KMS-11 (cell line): ENCODE data around the gene E2F2.

ENCODE experiments used
- H2AFZ ChIP-seq: fragments of 200-600 bp; sonication (generic); 2 replicates; pipeline ENCODE4 v1.6.1; 2016; ENCODE audit warnings: antibody characterized with exemption, mixed run types, low read depth
- H3K27ac ChIP-seq: fragments of 200-600 bp; sonication (generic); 2 replicates; pipeline ENCODE4 v1.6.1; 2016; ENCODE audit warnings: mild to moderate bottlenecking, mixed run types
- H3K27me3 ChIP-seq: fragments of 200-600 bp; sonication (generic); 2 replicates; pipeline ENCODE4 v1.6.1; 2017; ENCODE audit warnings: mild to moderate bottlenecking, low read depth, mixed run types, moderate library complexity; ENCODE audit not compliant: insufficient read depth
- H3K36me3 ChIP-seq: fragments of 200-600 bp; sonication (generic); 2 replicates; pipeline ENCODE4 v1.6.1; 2017; ENCODE audit warnings: mild to moderate bottlenecking, mixed run types; ENCODE audit not compliant: insufficient read depth
- H3K4me1 ChIP-seq: fragments of 200-600 bp; sonication (generic); 2 replicates; pipeline ENCODE4 v1.6.1; 2016; ENCODE audit warnings: mild to moderate bottlenecking, low read depth, mixed run types; ENCODE audit not compliant: poor library complexity, severe bottlenecking
- H3K4me2 ChIP-seq: fragments of 200-600 bp; sonication (generic); 2 replicates; pipeline ENCODE4 v1.7.0; 2016; ENCODE audit warnings: mild to moderate bottlenecking, mixed run types
- H3K4me3 ChIP-seq: fragments of 200-600 bp; sonication (generic); IDR thresholded peaks from 2 replicates; pipeline ENCODE4 v1.6.1; 2017; ENCODE audit warnings: low read depth, low read length, mixed read lengths; ENCODE audit not compliant: insufficient read depth
- H3K79me2 ChIP-seq: fragments of 200-600 bp; sonication (generic); 2 replicates; pipeline ENCODE4 v1.6.1; 2016; ENCODE audit warnings: low read depth, mixed run types; ENCODE audit not compliant: insufficient read depth
- H3K9ac ChIP-seq: fragments of 200-600 bp; sonication (generic); 2 replicates; pipeline ENCODE4 v1.6.1; 2016; ENCODE audit warnings: mild to moderate bottlenecking, mixed run types
- H4K20me1 ChIP-seq: fragments of 200-600 bp; sonication (generic); 2 replicates; pipeline ENCODE4 v1.6.1; 2016; ENCODE audit warnings: mild to moderate bottlenecking, mixed run types; ENCODE audit not compliant: insufficient read depth
- TF ChIP-seq, protein P1 (sequence below): fragments of 200-600 bp; sonication (generic); conservative IDR thresholded peaks from 2 replicates; pipeline ENCODE4 v1.6.1; 2017; ENCODE audit warnings: low read depth, mild to moderate bottlenecking, antibody characterized with exemption, low read length, moderate library complexity, mixed read lengths

Gene E2F2

GRCh38 chr1:23492132-23492720 lies 38.8 kb downstream of the E2F2 start:
- Histone ChIP-seq H3K27ac (no peak overlapping the region), H2AFZ (no peak overlapping the region), H3K27me3 (no peaks in the 10 kb centered on the region), H3K4me3 (no peak overlapping the region), H3K9ac (no peak overlapping the region), H3K79me2 (no peaks in the 10 kb centered on the region), H4K20me1 (no peaks in the 10 kb centered on the region), H3K4me1 (peaks cover 5% of the 10 kb centered on the region), H3K4me2 (no peak overlapping the region), H3K36me3 (no peaks in the 10 kb centered on the region)
- TF ChIP-seq, protein P1, sequence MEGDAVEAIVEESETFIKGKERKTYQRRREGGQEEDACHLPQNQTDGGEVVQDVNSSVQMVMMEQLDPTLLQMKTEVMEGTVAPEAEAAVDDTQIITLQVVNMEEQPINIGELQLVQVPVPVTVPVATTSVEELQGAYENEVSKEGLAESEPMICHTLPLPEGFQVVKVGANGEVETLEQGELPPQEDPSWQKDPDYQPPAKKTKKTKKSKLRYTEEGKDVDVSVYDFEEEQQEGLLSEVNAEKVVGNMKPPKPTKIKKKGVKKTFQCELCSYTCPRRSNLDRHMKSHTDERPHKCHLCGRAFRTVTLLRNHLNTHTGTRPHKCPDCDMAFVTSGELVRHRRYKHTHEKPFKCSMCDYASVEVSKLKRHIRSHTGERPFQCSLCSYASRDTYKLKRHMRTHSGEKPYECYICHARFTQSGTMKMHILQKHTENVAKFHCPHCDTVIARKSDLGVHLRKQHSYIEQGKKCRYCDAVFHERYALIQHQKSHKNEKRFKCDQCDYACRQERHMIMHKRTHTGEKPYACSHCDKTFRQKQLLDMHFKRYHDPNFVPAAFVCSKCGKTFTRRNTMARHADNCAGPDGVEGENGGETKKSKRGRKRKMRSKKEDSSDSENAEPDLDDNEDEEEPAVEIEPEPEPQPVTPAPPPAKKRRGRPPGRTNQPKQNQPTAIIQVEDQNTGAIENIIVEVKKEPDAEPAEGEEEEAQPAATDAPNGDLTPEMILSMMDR: no peak

- Histone ChIP-seq H3K4me3 (no peak overlapping the region), H4K20me1 (no peaks in the 10 kb centered on the region), H3K27ac (no peak overlapping the region), H2AFZ (no peak overlapping the region), H3K36me3 (no peaks in the 10 kb centered on the region), H3K79me2 (no peaks in the 10 kb centered on the region), H3K27me3 (peaks cover 7% of the 10 kb centered on the region), H3K4me2 (no peak overlapping the region), H3K9ac (no peak overlapping the region), H3K4me1 (peaks cover 2% of the 10 kb centered on the region)
- TF ChIP-seq, protein P1: no peak
These were observed 41.2 kb downstream of the E2F2 start for GRCh38 chr1:23489842-23490241.

DNA sequence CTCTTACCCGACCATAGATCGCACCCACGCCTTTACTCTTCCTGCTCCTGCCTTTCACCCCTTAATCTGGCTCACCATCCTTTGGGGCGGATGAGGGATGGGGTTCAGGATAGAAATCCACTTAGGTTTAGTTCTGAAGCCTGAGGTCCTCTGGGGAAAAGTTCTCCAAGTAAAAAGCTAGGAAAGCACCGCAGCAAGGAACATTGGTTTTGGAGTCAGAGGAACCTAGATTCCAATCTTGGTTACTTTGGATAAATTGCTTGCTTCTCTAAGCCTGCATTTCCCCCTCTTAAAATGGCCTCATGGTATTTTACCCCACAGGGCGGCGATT lies 46.1 kb downstream of the E2F2 start:
- H3K79me2 ChIP-seq: no peaks in the 10 kb centered on the region
- H3K9ac ChIP-seq: no peak overlapping the region
- no peaks in the 10 kb centered on the region for H4K20me1 ChIP-seq
- H2AFZ ChIP-seq: peak overlapping the region; percentile 47; the same call in 1 of the 2 replicates
- H3K27me3 ChIP-seq: peaks cover 7% of the 10 kb centered on the region
- H3K4me2 ChIP-seq: peak overlapping the region; percentile 72
- no peak overlapping the region for H3K27ac ChIP-seq
- peaks cover 7% of the 10 kb centered on the region for H3K4me1 ChIP-seq
- TF ChIP-seq, protein P1: no peak
- no peak overlapping the region for H3K4me3 ChIP-seq
- no peaks in the 10 kb centered on the region for H3K36me3 ChIP-seq

DNA sequence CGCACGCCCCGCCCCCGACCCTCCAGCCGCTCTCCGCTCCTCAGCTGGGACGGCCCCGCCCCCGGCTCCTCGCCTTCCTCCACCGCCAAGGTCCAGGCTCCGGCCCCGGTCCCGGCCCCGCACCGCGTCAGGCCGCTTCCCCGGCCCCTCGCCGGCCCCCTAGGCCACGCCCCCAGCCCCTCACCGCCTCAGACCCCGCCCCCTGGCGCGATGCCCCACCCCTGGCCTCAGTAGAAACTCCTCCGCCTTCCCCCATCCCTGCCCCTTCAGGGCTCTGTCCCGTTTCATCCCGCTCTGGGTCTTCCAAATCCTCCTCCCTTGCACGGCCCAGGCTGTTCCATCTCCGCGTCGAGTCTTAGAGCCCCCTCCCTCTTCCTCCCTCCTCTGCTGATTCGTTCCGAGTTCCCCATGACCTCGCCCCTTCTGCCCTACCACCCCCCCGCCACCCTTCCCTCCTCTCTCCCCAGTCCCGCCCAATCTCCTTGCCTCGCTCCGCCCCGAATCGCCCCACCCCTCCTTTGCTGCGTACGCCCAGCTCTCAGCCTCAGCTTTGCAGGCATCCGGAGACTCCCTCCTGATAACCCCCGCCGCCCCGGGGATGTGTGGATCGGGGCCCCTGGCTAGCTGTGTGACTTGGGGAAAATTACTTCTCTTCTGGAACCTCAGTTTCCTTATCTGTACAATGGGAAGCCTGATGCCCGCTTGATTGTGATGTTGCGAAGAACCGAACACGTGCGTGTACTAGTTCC lies 46.6 kb downstream of the E2F2 start:
- Histone ChIP-seq H4K20me1 (no peaks in the 10 kb centered on the region), H3K4me2 (peak overlapping the region; percentile 72), H3K27ac (no peak overlapping the region), H3K4me3 (no peak overlapping the region), H3K79me2 (no peaks in the 10 kb centered on the region), H3K9ac (no peak overlapping the region), H3K36me3 (no peaks in the 10 kb centered on the region), H3K4me1 (peaks cover 7% of the 10 kb centered on the region), H3K27me3 (peaks cover 7% of the 10 kb centered on the region), H2AFZ (peak overlapping the region; percentile 47; the same call in 1 of the 2 replicates)
- TF ChIP-seq, protein P1: no peak
